Uterus (tissue), 2 donors: Measurements from ENCODE around the gene ELAVL3.

Experiments
- POLR2A ChIP-seq, 2 donors: fragments of 450-650 bp; IDR thresholded peaks; one replicate each; pipeline ENCODE4 v1.6.1; 2016; ENCODE audit warnings: antibody characterized with exemption in 2 of 2, mild to moderate bottlenecking in 1 of 2, moderate library complexity in 1 of 2
- TF ChIP-seq, protein P1 (sequence below), 4 experiments: fragments of 200-600 bp in 2 of 4; fragments of 450-650 bp in 2 of 4; sonication (generic) in 2 of 4; IDR thresholded peaks; one replicate each; pipeline ENCODE4 v1.5.1; 2016 to 2019; ENCODE audit warnings: antibody characterized with exemption in 4 of 4, mild to moderate bottlenecking in 2 of 4, moderate library complexity in 1 of 4

DNA sequence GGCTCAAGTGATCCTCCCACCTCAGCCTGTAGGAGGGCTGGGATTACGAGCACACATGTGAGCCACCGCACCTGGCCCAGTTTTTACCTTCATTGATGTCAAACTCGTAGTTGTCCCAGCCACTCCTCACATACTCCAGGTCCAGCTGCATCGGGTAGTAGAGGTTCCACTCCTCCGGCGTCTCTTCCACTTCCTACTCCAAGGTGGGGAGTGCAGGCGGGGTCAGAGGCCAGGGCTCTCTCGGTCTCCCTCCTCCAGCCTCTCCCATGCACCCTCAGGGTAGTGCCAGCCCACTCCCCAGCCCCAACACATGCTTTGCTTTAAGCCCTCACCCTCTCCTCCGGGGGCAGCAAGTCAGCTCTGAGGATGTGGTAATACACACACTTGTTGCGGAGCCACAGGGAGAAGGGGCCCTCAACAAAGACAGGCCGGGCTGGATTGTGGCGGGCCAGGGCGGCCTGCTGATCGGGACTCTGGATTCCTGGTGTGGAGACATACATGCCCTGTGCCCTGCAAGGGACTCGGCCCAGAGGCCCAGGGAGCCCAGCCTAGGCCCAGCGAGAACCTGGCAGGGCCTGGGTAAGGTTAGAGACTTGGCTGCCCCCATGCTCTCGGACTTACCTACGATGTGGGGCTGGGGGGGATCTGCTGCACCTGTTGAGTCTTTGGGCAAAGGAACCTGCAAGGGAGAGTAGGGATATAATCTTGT is 26.7 kb upstream of the ELAVL3 start:
- TF ChIP-seq, protein P1, sequence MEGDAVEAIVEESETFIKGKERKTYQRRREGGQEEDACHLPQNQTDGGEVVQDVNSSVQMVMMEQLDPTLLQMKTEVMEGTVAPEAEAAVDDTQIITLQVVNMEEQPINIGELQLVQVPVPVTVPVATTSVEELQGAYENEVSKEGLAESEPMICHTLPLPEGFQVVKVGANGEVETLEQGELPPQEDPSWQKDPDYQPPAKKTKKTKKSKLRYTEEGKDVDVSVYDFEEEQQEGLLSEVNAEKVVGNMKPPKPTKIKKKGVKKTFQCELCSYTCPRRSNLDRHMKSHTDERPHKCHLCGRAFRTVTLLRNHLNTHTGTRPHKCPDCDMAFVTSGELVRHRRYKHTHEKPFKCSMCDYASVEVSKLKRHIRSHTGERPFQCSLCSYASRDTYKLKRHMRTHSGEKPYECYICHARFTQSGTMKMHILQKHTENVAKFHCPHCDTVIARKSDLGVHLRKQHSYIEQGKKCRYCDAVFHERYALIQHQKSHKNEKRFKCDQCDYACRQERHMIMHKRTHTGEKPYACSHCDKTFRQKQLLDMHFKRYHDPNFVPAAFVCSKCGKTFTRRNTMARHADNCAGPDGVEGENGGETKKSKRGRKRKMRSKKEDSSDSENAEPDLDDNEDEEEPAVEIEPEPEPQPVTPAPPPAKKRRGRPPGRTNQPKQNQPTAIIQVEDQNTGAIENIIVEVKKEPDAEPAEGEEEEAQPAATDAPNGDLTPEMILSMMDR (IDR thresholded peaks at IDR 0.05) = no peak
- TF ChIP-seq POLR2A (IDR thresholded peaks at IDR 0.05) = no peak
